ENCODE data around the gene TMC7. TPM values are rescaled to one million over a fixed set of nuclear protein-coding genes. Genes with fewer than 3 reads are reported as not detected.

The TMC7 gene
- total RNA-seq, 6 experiments from 2014 or later, result 0.16 to 0.37 (median 0.27) TPM

DNA sequence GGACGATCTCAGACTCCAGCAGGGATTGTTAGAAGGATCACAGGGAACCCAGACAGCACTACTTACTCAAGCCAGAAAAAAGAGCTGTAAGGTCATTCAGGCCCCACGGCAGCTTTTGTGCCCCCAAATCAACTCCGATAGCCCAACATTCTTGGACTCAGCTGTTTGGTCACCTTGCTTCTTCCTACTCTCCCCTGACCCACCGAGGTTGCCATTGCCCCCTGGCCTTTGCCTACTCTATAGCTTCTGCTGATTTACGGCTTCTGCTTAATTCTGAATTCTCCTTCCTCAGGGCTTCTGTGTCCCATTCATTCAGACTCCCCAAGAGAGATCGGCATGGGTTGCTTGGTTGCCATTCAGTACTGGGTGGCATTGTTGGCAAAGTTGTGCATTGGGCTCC lies 121.4 kb downstream of the TMC7 start:
- ATAC-seq (no peak), DNase-seq (no peak)
- Histone ChIP-seq H3K36me3 (no peaks in the 10 kb centered on the region), H3K27me3 (no peaks in the 10 kb centered on the region), H3K4me3 (no peak overlapping the region), H3K4me1 (peaks cover 0 to 3% (median 1%) of the 10 kb centered on the region in 4 donors), H3K9me3 (no peaks in the 10 kb centered on the region), H3K27ac (no peak overlapping the region)
- TF ChIP-seq POLR2A (IDR thresholded peaks at IDR 0.05) (no peak), CTCF (IDR thresholded peaks at IDR 0.05) (no peak)
- whole genome bisulfite sequencing (ENCODE audit: insufficient coverage, low coverage, low lambda C conversion rate, missing lambda C conversion rate), result 86% methylated on average over 6 of the region's 6 CpGs
- intact Hi-C loops (cut with DNase I), result no loop called here

- intact Hi-C loops (cut with DNase I), result no loop called here
- Histone ChIP-seq H3K4me3 (no peak overlapping the region), H3K27ac (no peak overlapping the region), H3K4me1 (peaks cover 0 to 10% (median 4%) of the 10 kb centered on the region in 4 donors), H3K9me3 (no peaks in the 10 kb centered on the region), H3K36me3 (no peaks in the 10 kb centered on the region), H3K27me3 (no peaks in the 10 kb centered on the region)
- DNase-seq (no peak), ATAC-seq (peak in 1 of 4 donors; percentile 23)
- no peak for TF ChIP-seq CTCF (IDR thresholded peaks at IDR 0.05)
- no peak for TF ChIP-seq POLR2A (IDR thresholded peaks at IDR 0.05)
- WGBS (ENCODE audit: insufficient coverage, low coverage, low lambda C conversion rate, missing lambda C conversion rate), result 71% methylated on average over 6 of the region's 11 CpGs
These were observed 122.3 kb downstream of the TMC7 start for GRCh38 chr16:19105891-19106624.

GRCh38 chr16:19106625-19107020 lies 122.9 kb downstream of the TMC7 start:
- intact Hi-C loops (cut with DNase I), result no loop called here
- no peak overlapping the region for H3K27ac ChIP-seq
- no peak overlapping the region for H3K4me3 ChIP-seq
- no peaks in the 10 kb centered on the region for H3K9me3 ChIP-seq
- H3K36me3 ChIP-seq, result no peaks in the 10 kb centered on the region
- WGBS (ENCODE audit: insufficient coverage, low coverage, low lambda C conversion rate, missing lambda C conversion rate), result 100% methylated on average over 1 of the region's 2 CpGs
- DNase-seq (no peak), ATAC-seq (no peak)
- peaks cover 0 to 16% (median 4%) of the 10 kb centered on the region in 4 donors for H3K4me1 ChIP-seq
- TF ChIP-seq POLR2A (IDR thresholded peaks at IDR 0.05) (no peak), CTCF (IDR thresholded peaks at IDR 0.05) (no peak)
- H3K27me3 ChIP-seq, result no peaks in the 10 kb centered on the region

DNA sequence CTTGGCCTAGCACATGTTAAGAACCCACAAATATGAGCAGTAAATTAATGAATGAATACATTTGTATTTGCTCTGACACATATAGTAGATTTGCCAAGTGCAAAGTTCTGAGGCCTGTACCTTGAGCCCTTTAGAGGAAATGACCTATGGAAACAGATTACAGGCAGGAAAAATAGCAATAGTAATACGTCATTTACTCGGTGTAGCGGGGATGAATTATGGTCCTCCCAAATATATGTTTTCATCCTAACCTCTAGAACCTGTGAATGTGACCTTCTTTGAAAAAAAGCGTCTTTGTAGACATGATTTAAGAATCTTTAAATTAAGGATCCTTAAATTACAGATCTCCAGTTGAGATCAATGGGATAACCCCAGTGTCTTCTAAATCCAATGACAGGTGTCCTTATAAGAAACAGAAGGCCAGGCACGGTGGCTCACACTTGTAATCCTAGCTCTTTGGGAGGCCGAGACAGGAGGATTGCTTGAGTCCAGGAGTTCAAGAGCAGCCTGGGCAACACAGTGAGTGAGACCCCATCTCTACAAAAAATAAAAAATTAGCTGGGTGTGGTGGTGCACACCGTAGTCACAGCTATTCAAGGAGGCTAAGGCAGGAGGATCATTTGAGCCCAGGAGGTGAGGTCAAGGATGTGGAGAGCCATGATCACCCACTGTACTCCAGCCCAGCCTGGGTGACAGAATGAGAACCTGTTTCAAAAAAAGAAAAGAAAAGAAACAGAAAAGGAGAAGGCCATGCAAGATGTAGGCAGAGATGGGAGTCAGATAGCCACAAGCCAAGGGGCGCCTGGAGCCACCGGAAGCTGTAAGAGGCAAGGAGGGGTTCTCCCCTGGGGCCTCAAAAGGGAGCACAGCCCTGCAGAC lies 124.9 kb downstream of the TMC7 start:
- H3K27me3 ChIP-seq, result no peaks in the 10 kb centered on the region
- no peaks in the 10 kb centered on the region for H3K36me3 ChIP-seq
- no peaks in the 10 kb centered on the region for H3K9me3 ChIP-seq
- H3K4me3 ChIP-seq, result no peak overlapping the region
- no peak overlapping the region for H3K27ac ChIP-seq
- WGBS (ENCODE audit: insufficient coverage, low coverage, low lambda C conversion rate, missing lambda C conversion rate), result 81% methylated on average over 9 of the region's 9 CpGs
- DNase-seq (no peak), ATAC-seq (no peak)
- intact Hi-C loops (cut with DNase I), result no loop called here
- TF ChIP-seq CTCF (IDR thresholded peaks at IDR 0.05) (no peak), POLR2A (IDR thresholded peaks at IDR 0.05) (no peak)
- peaks cover 0 to 25% (median 9%) of the 10 kb centered on the region in 4 donors for H3K4me1 ChIP-seq

Measured in right lobe of liver (tissue), 6 donors.